Islet precursor cell (in vitro differentiated cells): ENCODE data around the gene CRACDL.

ENCODE experiments used
- DNase-seq: peaks from one replicate; pipeline ENCODE4 v3.0.0-alpha.2; 2018

CRACDL gene

DNA sequence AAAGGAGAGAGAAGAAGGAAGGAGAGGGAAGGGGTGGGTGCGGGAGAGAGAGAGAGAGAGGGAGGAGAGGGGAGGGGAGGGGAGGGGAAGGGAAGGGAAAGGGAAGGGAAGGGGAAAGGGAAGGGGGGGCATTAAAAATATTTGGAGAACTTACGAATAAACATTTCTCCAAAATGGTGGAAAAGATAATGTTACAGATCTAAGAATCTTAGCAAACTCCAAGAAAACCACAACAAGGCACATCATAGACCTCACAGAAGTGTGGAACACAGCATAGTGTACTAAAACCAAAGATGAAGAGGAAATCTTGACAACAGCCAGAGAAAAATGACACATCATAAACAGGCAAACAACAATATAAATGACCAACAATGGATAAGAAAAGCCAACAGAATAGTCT lies 83.1 kb downstream of the CRACDL start:
- DNase-seq, result no peak

- DNase-seq, result no peak
Measured at GRCh38 chr2:98850074-98850473, 86.0 kb downstream of the CRACDL start.

DNA sequence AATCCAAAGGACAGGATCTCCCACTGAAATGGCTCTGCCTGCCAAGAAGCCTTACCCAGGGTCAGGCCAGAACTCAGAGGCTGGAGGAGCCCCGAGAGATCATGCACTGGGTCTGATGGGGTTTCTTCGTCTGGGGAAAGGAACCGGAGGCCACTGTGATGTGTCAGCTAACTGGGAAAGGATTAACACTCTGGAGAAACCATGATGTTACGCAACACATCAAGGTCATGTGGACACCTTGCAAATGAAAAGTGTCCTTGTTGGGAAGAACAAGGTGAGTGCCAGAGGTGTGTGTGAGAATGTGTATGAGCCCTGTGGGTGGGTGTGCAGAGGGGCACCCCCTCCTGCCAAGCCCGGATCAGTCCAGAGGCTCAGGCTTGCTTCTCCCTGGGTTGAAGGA lies 86.9 kb downstream of the CRACDL start:
- DNase-seq, result no peak

- DNase-seq, result no peak
Measured at GRCh38 chr2:98847853-98848252, 88.2 kb downstream of the CRACDL start.

DNA sequence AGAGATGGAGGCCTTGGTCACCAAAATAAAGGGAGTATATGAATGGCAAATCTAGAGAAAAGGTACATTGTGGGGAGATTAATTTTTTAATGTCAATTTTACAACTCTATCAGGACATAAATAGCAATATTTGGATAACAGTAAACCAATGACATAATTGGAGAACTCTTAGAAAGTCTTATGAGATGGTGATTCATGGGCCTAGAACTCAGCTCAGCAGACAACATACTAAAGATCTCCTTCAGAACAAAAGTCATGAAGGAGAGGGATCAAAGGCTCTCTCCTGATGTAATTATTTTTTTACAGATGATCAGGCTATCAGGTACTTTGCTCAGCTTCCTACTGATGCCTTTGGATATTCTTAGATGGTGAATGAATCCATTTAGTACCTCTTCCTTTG lies 90.0 kb downstream of the CRACDL start:
- DNase-seq, result no peak

DNA sequence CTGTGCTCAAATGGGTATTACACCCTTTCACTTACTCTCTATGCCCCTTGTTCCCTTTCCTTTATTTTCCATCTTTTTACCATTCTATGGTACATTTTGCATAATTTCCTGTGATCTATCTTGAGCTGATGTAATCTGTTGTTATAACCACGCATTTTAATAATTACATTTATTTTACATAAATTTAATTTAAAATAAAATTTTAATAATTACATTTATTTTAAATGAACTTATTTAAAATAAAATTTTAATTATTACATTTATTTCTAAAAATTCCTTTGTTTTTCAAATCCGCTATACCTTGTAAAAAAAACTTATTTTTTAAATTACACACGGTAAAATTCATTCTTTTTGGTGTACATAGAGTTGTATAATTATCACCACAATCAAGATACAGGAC lies 93.9 kb downstream of the CRACDL start:
- no peak for DNase-seq

- no peak for DNase-seq
Measured at GRCh38 chr2:98839292-98839691, 96.7 kb downstream of the CRACDL start.

DNA sequence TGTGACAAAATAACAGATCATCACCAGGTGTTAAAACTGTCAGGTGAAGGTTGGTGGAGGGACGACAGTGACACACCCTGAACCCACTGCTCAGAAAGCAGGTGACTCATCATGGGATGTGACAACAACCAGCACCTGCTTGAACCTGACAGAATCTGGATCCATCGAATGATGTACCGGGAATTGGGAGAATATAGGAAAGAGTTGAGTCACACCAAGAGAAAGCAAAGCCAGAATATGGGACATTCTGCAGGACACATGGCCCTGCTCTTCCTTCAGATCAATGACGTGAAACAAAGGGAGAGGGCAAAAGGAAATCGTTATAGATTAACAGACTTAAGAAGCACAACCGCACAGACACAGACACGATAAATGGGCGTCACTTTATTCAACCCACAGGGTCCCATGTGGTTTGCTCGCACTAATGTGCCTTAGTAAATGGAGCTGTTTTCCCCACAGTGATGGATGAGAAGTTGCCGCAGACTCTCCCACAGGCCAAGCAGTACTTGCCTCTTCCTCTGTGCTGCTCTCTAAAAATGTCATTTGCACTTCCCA lies 100.1 kb downstream of the CRACDL start:
- peak; percentile 45 for DNase-seq

DNA sequence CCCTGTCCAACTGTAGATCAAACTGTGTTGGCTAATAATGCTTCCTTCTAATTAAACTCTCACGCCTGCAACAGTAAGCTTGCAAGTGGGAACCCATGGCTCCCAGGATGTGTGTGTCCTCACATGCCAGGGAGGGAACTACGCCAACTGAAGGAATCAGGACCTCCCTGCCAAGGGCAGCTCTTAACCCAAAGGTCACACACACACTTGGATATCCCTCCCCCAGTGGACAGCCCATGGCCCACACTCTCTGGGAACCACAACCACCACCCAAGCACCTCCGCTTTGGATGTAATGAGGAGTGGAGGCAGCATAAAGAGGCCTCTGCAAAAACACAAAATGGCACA lies 102.1 kb downstream of the CRACDL start:
- DNase-seq, result no peak

DNA sequence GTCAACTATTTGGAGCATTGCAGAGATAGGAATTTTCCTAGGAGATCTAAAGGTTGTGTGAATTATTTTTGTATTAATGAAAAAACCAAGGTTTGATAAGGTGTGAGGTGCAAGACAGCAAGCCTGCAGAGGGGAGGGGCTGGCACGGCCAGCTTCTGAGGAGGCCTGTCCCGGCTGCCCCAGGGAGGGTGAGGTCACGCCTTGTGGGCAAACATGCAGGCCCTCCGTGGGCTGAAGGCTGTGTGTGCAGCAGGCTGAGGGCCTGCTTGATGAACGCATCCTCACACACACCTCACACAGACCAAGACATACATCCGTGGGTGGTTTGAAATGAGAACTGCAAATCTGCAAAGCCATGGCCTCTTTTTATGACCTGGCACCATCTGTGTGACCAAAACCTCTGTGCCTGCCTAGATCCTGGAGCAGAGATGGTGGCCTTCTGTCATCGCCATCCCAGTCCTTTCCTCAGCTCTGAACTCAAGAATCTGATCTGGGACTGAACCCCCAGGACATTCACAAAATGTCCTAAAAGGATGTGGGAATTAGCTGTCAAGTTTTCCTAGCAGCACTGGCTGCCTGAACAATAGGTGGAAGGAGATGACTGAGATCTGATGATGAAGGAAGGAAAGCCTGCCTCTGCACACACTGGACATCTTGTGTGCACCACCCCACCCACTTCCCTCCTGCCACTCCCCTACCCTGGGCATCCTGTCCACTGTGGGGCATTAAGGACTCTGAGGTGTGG lies 102.7 kb downstream of the CRACDL start:
- DNase-seq, result peak; percentile 48

DNA sequence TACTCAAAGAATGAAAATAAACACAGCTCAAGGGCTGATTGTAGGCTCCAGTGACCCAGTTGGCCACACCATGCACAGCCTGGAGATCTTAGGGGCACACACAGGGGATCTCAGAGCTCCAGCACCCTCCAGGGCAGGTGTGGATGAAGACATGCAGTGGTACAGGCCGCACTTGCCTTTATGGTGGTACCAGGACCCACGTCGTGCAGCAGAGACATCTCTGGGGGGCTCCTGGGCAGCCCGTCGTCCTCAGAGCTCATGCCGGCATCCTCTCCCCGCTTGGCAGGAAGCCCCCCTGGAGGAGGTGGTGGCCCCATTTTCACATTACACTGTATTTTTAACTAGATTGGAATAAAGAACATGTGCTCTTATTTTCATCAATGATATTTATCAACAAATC lies 103.9 kb downstream of the CRACDL start:
- DNase-seq, result no peak

DNA sequence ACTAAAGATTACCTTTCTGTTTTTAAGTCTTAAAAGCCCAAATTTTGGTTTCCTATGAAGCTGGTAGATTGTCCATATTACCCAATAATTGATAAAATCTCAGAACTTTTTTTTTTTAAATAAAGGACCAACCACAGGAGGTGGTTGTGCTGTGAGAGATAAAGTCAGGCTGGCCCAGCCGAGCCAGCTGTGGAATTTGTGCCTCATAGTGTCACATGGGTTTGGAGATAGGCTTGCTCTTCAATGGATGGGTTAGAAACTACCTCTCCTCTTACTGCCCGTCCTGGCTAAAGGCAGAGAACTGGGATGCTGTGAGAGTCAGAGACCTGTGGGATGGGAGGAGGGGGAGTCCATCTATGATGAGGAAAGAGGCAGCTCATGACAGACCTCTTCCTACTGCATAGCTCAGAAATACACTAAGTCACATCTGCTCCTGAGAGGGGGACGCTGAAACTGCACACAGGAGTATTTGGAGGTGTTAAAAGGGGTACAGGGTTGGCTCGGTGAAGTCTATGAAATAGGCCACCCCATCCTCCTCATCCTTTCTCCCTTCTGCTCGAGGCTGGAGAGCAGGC lies 105.4 kb downstream of the CRACDL start:
- peak; percentile 46 for DNase-seq

DNA sequence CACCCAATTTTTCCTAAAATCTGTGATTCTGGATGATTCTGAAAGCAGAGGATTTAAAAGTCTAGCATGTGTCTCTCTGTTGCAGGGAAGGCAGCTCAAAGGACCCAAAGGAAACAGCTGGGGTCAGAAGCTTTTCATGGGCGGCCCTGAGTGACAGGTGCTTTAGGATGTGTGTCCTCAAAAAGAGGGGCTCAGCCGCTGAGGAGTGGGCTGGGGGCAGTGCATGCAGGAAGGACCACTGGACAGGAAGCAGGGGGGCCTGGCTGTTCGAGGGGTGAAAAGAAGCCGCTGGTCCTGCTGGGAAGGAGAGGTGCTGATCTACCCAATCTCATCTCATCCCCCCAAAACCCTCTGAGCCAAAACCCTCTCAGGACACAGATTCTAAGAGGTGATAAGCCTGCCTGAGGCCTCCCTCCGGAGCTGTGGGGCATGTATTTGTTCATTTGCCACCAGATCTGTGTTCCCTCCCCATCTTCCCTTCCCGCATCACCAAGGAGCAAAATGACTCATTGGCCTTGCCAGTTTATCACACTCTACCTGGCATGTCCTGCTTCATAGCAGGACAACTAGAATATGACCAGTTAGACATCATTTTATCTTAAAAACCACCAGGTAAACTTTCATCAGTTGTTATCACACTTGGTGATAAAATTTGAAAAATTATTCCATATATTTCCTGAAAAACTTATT lies 106.3 kb downstream of the CRACDL start:
- DNase-seq, result no peak

- DNase-seq, result no peak
Measured at GRCh38 chr2:98828793-98829371, 107.1 kb downstream of the CRACDL start.

DNA sequence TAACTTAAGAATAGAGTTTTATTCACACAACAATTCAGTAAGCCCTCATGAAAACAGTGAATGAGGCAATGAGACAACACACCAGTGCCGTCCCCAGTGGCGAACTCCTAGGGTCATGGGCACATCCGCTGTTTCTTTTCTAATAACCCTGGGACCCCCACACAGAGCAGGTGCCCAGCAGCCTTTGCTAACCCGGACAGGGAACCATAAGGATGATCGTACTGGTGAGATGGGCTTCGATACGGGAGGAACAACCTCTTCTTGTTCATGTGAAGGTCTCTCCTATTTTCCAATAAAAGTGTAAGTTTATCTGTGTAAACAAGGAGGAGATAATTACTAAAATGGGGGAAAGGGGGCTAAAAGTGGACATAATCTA lies 107.7 kb downstream of the CRACDL start:
- DNase-seq, result no peak

GRCh38 chr2:98827625-98828368 lies 108.2 kb downstream of the CRACDL start:
- DNase-seq, result peak; percentile 44

- no peak for DNase-seq
Measured at GRCh38 chr2:98826856-98827255, 109.2 kb downstream of the CRACDL start.

DNA sequence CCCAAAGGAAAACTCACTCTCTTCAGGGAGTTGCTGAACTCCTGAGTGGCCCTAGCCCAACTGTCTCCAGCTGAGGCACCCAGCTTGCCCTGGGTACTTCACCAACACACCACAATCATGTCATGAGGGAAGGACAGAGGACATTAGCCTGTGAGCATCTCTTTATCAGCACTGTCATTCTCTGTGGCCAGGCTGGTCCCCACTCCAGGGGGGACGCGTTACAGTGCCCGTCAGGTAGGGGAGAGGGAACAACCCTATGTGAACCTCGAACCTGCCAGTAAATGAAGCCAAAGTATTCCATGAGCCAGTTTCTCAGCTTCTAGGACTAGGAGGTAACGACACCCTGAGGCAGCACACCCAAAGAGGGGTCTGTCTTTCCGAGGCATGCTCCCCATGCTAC lies 110.2 kb downstream of the CRACDL start:
- DNase-seq, result no peak

DNA sequence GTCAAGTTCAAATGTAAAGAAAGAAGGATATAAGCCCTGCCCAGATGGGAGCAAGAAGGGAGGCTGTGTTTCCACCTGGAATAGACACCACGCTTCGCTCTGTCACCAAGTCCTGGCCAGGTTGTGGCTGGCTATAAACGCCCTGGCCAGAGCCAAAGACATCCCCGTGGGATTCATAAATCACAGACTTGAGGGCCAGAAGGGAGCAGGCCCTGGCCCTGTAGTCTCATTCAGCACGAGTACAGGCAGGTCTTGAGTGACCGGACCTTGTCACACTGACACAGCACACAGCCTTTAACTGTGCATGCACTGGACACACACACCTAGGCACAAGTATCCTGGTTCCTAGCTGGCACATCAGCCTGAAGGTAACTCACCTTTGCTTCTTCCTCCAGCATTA lies 110.6 kb downstream of the CRACDL start:
- DNase-seq, result no peak

- no peak for DNase-seq
Measured at GRCh38 chr2:98825020-98825350, 111.0 kb downstream of the CRACDL start.

DNA sequence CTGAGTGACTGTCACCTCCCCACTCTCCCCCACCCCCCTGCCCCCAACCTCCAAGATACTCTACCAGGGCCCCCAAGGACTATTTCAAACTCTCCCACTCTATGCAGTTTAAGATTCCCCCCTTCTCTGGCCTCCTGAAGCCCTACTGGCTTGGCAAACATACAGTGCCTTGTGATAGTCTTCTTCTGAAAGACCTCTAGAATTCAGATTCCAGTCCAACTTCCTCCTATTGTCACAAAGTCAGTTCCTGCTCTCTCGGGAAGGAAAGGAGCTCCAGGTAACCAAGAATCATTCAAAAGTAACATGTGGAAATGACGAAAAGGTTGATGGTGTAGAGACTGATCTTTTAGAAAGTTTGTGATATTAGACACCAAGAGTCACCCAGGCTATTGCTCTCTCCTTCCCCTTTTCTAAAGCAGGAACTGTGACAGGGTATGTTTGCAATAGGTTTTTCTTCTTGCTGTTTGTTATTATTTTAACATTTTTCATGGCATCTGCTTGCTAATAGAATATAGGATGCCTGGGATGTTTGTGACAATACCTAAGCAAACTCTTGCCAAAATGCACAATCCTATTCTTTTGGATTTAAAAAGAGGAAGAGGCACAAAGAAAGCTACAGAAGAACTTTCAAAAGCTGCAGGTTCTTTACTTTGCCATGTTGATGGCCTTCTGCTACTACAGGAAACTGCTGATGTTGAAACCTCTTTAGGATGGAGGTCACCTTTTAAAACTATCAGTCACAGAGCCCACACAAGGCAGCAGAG lies 111.6 kb downstream of the CRACDL start:
- DNase-seq, result no peak
